Keratinocyte (primary cell): Measurements from ENCODE around the gene RBX1.

Source experiments
- EZH2 ChIP-seq: IDR thresholded peaks from one replicate; pipeline ENCODE4 v1.6.1; 2012; ENCODE audit warnings: inconsistent platforms, mild to moderate bottlenecking, low read length, moderate library complexity
- TF ChIP-seq, protein P1 (sequence below), 3 experiments: IDR thresholded peaks in 1 of 3; conservative IDR thresholded peaks in 1 of 3; optimal IDR thresholded peaks in 1 of 3; 2 replicates in 2 of 3; 3 replicates in 1 of 3; pipeline versions ENCODE3 to v1.5.1; 2011; ENCODE audit warnings: low read length in 3 of 3, mild to moderate bottlenecking in 3 of 3, moderate library complexity in 2 of 3, control low read depth in 1 of 3, inconsistent platforms in 1 of 3; ENCODE audit not compliant: insufficient read depth in 2 of 3; ENCODE audit errors: extremely low read depth in 1 of 3

DNA sequence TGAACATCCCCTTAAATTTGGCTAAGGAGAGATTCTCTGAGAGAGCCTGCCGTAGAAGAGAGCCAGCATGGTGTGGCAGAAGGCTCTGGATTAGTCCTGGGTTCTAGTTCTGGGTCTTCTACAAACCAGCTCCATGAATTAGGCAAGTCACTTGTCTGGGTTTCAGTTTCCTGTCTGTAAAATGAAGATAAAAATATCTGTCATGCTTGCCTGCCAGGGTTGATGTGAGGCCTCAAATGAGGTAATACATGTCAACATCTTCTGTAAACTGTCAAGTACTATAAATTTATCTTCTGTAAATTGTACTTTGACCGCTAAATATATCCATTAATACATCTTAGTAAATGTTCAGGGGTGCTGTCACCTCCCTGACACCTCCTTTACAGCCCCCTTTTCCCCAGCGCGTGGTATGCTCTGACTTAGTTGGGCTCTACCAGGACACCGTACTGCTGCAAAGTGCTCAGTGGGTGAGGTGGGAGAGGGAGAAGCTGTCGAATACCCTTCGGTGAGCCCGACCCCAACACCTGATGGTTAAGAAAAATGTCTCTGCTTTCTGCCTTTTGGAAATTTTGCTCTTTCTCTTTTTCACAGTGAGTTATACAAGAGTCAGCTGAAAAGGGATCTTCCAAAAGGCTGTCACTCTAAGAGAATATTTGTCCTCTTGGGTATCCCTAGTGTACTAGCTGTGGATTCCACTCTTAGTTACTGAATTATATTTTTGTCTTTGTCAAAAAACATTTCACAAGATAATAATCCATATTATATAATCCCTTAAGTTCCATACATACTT lies 15.0 kb downstream of the RBX1 start:
- no peak for TF ChIP-seq EZH2
- TF ChIP-seq, protein P1, sequence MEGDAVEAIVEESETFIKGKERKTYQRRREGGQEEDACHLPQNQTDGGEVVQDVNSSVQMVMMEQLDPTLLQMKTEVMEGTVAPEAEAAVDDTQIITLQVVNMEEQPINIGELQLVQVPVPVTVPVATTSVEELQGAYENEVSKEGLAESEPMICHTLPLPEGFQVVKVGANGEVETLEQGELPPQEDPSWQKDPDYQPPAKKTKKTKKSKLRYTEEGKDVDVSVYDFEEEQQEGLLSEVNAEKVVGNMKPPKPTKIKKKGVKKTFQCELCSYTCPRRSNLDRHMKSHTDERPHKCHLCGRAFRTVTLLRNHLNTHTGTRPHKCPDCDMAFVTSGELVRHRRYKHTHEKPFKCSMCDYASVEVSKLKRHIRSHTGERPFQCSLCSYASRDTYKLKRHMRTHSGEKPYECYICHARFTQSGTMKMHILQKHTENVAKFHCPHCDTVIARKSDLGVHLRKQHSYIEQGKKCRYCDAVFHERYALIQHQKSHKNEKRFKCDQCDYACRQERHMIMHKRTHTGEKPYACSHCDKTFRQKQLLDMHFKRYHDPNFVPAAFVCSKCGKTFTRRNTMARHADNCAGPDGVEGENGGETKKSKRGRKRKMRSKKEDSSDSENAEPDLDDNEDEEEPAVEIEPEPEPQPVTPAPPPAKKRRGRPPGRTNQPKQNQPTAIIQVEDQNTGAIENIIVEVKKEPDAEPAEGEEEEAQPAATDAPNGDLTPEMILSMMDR (optimal IDR thresholded peaks at IDR 0.05 in 1 of 3, IDR thresholded peaks at IDR 0.05 in 1 of 3, conservative IDR thresholded peaks at IDR 0.05 in 1 of 3; ENCODE audit: extremely low read depth in 1 of 3, insufficient read depth in 2 of 3, low read length in 3 of 3): no peak
